GM13976 (cell line): ENCODE measurements around the gene DNAJC3.
"Not testable (repeated sequence)": the region's sequence is repeated elsewhere in the genome, so short reads cannot be mapped to it uniquely, and the experiment has no call there.

Experiments used
- DNase-seq: peaks from one replicate; pipeline ENCODE4 v3.0.0; 2012; ENCODE audit warnings: low spot score
- CTCF ChIP-seq: IDR thresholded peaks from 2 replicates; pipeline ENCODE4 v1.5.1; 2012; ENCODE audit warnings: borderline replicate concordance, mild to moderate bottlenecking; ENCODE audit not compliant: insufficient read depth; ENCODE audit errors: extremely low read depth, missing control alignments, control extremely low read depth
- in situ Hi-C: fragments of 300-500 bp; cut with MboI; formaldehyde crosslinking; loops from one replicate; pipeline ENCODE4 v1.12.0; 2022; ENCODE audit warnings: low sequenced_read_pairs, mixed read lengths, inconsistent platforms; ENCODE audit not compliant: unreplicated experiment

DNAJC3 gene

GRCh38 chr13:95684418-95684817 is 7.5 kb downstream of the DNAJC3 start:
- in situ Hi-C loops, result no loop called here
- no peak for TF ChIP-seq CTCF

GRCh38 chr13:95684960-95685359 is 8.0 kb downstream of the DNAJC3 start:
- in situ Hi-C loops, DNase-seq: not testable (repeated sequence)

More at GRCh38 chr13:95684418-95684817, 7.5 kb downstream of the DNAJC3 start:
- DNase-seq, result no peak

GRCh38 chr13:95689582-95689926 is 12.6 kb downstream of the DNAJC3 start:
- in situ Hi-C loops, result no loop called here

DNA sequence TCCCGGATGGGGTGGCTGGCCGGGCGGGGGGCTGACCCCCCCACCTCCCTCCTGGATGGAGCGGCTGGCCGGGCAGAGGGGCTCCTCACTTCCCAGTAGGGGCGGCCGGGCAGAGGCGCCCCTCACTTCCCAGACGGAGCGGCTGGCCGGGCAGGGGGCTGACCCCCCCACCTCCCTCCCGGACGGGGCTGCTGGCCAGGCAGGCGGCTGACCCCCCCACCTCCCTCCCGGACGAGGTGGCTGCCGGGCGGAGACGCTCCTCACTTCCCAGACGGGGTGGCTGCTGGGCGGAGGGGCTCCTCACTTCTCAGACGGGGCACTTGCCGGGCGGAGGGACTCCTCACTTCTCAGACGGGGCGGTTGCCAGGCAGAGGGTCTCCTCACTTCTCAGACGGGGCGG is 14.0 kb downstream of the DNAJC3 start:
- DNase-seq, in situ Hi-C loops: not testable (repeated sequence)

More at GRCh38 chr13:95689582-95689926, 12.6 kb downstream of the DNAJC3 start:
- DNase-seq, result no peak
- no peak for TF ChIP-seq CTCF

DNA sequence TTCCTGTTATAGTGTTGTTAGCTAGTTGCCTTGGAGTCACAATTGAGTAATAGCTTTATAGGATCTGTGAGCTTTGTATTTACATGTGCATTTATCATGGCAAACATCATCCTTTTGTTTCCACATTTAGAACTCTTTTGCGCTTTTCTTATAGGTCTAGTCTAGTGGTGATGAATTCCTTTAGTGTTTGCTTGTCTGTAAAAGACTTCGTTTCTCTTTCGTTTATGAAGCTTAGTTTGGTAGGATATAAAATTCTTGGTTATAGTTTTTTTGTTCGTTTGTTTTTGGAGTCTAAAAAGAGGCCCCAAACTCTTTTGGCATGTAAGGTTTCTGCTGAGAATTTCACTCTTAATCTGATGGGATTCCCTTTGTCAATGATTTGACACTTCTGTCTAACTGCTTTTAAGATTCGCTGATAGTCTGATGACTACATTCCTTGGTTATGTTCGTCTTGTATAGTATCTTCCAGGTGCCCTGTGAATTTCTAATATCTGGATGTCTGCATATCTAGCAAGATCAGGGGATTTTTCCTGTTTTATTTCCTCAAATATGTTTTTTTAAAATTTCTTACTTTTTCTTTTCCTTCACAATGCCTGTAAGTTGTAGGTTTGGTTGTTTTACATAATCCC is 20.2 kb downstream of the DNAJC3 start:
- DNase-seq, result no peak
- in situ Hi-C loops, result no loop called here

DNA sequence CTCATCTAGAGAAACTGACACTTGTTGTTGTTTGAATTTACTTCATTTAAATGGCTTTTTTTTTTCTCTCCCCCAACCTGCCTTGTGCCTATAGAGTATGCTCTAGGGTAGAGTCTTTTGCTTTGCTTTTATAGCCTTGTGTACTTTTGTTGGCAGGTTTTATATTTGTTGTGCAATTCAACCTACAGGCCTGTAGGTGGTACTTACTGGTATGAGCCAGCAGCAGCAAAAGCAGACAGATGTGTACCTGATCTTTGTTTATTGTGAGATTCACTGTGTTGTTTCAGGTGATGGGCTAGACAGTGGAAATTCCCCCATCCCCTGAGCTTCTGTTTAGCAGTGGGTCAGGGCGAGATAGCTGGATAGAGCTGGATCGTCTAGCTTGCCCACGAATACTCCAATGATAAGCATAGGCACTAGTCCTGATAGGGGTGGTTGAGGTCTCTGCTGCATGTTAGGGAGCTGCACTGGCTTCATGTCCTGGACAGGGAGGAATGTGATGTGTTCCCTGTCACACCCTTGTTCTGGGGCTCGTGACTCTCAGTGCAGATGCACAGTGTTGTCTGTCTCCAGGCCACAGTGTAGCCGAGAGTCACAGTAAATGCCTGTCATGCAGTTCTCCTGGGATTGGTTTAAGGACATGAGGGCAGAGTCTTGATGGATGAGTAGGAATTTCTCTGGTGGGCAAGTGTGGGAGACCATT is 21.3 kb downstream of the DNAJC3 start:
- in situ Hi-C loops, result no loop called here
- DNase-seq, result no peak
- no peak for TF ChIP-seq CTCF

More for the DNA sequence above, 20.2 kb downstream of the DNAJC3 start:
- TF ChIP-seq CTCF, result no peak

- TF ChIP-seq CTCF, result no peak
- in situ Hi-C loops, result no loop called here
- no peak for DNase-seq
Observed at GRCh38 chr13:95703576-95703975, 26.6 kb downstream of the DNAJC3 start.

DNA sequence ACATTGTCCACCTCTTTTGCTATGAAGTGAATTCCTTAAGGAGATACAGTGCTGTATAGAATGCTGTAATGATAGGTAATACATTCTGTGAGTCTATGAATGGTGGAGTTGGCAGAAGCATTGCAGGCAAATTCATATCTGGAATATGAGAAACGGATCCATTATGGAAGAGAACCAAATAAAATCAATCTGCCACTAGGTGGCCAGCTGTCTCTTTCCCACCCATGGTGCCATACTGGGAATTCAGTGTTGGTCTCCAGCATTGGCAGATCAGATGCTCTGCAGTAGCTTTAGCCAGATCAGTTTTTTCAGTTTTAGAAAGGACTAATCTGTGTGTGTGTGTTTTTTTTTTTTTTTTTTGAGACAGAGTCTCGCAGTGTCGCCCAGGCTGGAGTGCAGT is 27.6 kb downstream of the DNAJC3 start:
- in situ Hi-C loops, result no loop called here
- DNase-seq, result no peak
- no peak for TF ChIP-seq CTCF
